NCI-H524 (cell line): ENCODE results near the gene TUT1.
"Not testable (repeated sequence)": the region's sequence is repeated elsewhere in the genome, so short reads cannot be mapped to it uniquely, and the experiment has no call there.

Source experiments
- DNase-seq, 2 experiments: peaks; one replicate each; lab custom pipeline; 2025; lab: John Stamatoyannopoulos, UW

Gene TUT1

GRCh38 chr11:62603776-62604299 lies 12.5 kb upstream of the TUT1 start:
- no peak for DNase-seq

DNA sequence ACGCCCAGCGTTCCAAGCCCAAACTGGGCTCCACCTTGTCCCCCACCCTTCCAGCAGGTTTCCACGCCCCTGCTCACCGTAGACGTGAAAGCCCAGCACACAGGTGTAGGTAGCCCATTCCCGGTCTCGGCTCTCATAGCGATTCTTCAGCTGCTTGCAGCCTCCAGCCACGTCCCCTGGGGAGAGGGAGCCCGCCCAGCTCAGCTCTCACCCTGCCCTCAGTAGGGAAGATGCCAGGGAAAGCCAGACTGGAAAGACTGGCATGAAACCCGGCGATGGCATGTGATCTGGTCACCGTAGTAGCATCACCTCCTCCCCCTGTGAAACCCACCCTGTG lies 11.7 kb upstream of the TUT1 start:
- no peak for DNase-seq

GRCh38 chr11:62602141-62603071 lies 11.1 kb upstream of the TUT1 start:
- peak; percentile 46 to 57 for DNase-seq

GRCh38 chr11:62601372-62602140 lies 10.2 kb upstream of the TUT1 start, which contains the start of gene MTA2:
TSS of gene MTA2 (minus strand) at chr11:62601865. CDS start at chr11:62601450, 415 bp downstream.
- peak; percentile 93 to 95 for DNase-seq

GRCh38 chr11:62601122-62601371 lies 9.7 kb upstream of the TUT1 start:
- peak in 1 of 2 experiments; percentile 33 for DNase-seq

- DNase-seq = no peak
Observed at GRCh38 chr11:62600367-62601121, 9.2 kb upstream of the TUT1 start.

- no peak for DNase-seq
Observed at GRCh38 chr11:62599901-62600300, 8.6 kb upstream of the TUT1 start.

- DNase-seq = peak; percentile 84 to 91
Observed at GRCh38 chr11:62599069-62599696, 7.9 kb upstream of the TUT1 start.

GRCh38 chr11:62595124-62595523 lies 3.8 kb upstream of the TUT1 start:
- DNase-seq = no peak

GRCh38 chr11:62593434-62594044 lies 2.2 kb upstream of the TUT1 start:
- DNase-seq = peak in 1 of 2 experiments; percentile 59

GRCh38 chr11:62592989-62593421 lies 1.7 kb upstream of the TUT1 start:
- no peak for DNase-seq

GRCh38 chr11:62592146-62592815 lies 958 bp upstream of the TUT1 start:
- DNase-seq = peak in 1 of 2 experiments; percentile 33

GRCh38 chr11:62588966-62589637 lies 2.2 kb downstream of the TUT1 start:
- no peak for DNase-seq

DNA sequence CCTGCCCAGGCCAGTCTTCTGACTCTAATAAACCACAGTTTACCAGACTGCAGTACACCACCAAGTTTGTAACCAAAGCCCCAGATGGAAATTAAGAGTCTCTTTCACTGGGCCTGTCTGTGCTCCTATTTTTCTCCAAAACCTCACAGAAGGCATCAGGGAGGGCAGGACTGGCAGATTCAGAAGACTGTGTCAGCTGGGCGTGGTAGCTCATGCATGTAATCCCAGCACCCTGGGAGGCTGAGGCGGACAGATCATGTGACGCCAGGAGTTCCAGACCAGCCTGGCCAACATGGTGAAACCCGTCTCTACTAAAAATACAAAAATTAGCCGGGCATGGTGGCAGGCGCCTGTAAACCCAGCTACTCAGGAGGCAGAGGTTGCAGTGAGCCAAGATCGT lies 6.0 kb downstream of the TUT1 start:
- not testable (repeated sequence) for DNase-seq

GRCh38 chr11:62581735-62582134 lies 9.6 kb downstream of the TUT1 start:
- DNase-seq = not testable (repeated sequence)

DNA sequence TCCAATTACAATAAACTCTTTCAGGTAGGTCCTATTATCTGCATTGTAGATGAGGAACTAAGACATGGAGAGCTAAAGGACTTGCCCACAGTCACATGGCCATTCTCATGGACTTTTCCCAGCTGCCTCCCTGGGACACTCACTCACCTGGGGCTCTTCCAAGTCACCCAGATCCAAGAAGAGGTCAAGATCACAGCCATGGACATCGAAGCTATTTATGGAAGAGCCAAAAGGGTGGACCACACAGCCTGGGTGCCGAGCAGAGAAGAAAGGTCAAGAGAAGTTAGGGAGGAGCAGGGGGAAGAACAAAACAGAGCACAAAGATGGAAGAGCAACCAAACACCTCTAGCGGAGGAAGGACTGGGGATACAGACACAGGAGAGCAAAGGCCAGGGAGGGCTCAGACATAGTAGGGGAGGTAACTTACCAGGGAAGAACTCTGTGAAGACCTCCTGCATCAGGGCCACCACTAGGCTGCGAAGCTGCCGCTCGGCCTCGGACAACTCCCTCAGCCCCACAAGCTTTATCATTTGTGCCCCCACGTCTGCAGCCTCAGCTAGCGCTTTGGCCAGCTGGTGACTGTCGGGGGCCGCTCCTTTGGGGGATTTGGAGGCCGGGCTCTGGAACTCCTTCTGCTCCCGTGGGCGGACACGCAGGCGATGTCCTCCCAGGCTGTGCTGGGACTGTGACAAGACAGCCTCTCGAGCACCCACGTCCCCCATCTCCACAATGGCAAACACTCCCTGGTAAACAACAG lies 10.2 kb downstream of the TUT1 start:
- no peak for DNase-seq

GRCh38 chr11:62579252-62579651 lies 12.1 kb downstream of the TUT1 start:
- no peak for DNase-seq

GRCh38 chr11:62578541-62578940 lies 12.8 kb downstream of the TUT1 start:
- no peak for DNase-seq

- no peak for DNase-seq
Observed at GRCh38 chr11:62577046-62577714, 14.1 kb downstream of the TUT1 start.
